Measurements from ENCODE around the gene HDAC8. TPM values are rescaled to one million over a fixed set of nuclear protein-coding genes. Genes with fewer than 3 reads are reported as not detected.

Gene HDAC8
- polyA plus RNA-seq, 1 donor from 2014 or later: 54.0 TPM

GRCh38 chrX:72299891-72300630 lies 272.6 kb downstream of the HDAC8 start:
- H3K27me3 ChIP-seq (ENCODE audit: insufficient read depth, low read depth, low read length): peaks cover 23% of the 10 kb centered on the region

GRCh38 chrX:72297953-72298730 lies 274.5 kb downstream of the HDAC8 start:
- peaks cover 4% of the 10 kb centered on the region for H3K27me3 ChIP-seq (ENCODE audit: insufficient read depth, low read depth, low read length)

More at GRCh38 chrX:72299891-72300630, 272.6 kb downstream of the HDAC8 start:
- no peaks in the 10 kb centered on the region for H3K9me3 ChIP-seq (ENCODE audit: low read length)
- no peak overlapping the region for H3K27ac ChIP-seq (ENCODE audit: low read length)
- no peaks in the 10 kb centered on the region for H3K9me2 ChIP-seq (ENCODE audit: insufficient read depth, low read length)
- TF ChIP-seq POLR2AphosphoS5 (IDR thresholded peaks at IDR 0.05): no peak
- TF ChIP-seq SMC3 (conservative IDR thresholded peaks at IDR 0.05; ENCODE audit: poor library complexity): no peak
- TF ChIP-seq MXI1 (conservative IDR thresholded peaks at IDR 0.05; ENCODE audit: poor library complexity, severe bottlenecking): no peak
- TF ChIP-seq CTCF (IDR thresholded peaks at IDR 0.05; ENCODE audit: poor library complexity, severe bottlenecking): no peak
- no peak for TF ChIP-seq EP300 (conservative IDR thresholded peaks at IDR 0.05; ENCODE audit: poor library complexity, severe bottlenecking)
- H3K4me3 ChIP-seq (ENCODE audit: low read length): no peak overlapping the region
- no peaks in the 10 kb centered on the region for H3K36me3 ChIP-seq (ENCODE audit: insufficient read depth, low read length)
- no peaks in the 10 kb centered on the region for H4K20me1 ChIP-seq (ENCODE audit: insufficient read depth)
- no peaks in the 10 kb centered on the region for H3K79me2 ChIP-seq (replicated peaks; ENCODE audit: insufficient read depth, low read length)
- no peaks in the 10 kb centered on the region for H3F3A ChIP-seq (ENCODE audit: insufficient read depth, low read length, poor library complexity, severe bottlenecking)
- no peak overlapping the region for H2AFZ ChIP-seq (ENCODE audit: low read depth, low read length)
- H3K4me2 ChIP-seq (ENCODE audit: low read length): no peak overlapping the region
- no peak overlapping the region for H3K9ac ChIP-seq (ENCODE audit: low read length)

More at GRCh38 chrX:72297953-72298730, 274.5 kb downstream of the HDAC8 start:
- no peaks in the 10 kb centered on the region for H3K9me2 ChIP-seq (ENCODE audit: insufficient read depth, low read length)
- no peaks in the 10 kb centered on the region for H3K79me2 ChIP-seq (replicated peaks; ENCODE audit: insufficient read depth, low read length)
- H3K4me3 ChIP-seq (ENCODE audit: low read length): no peak overlapping the region
- no peak overlapping the region for H3K27ac ChIP-seq (ENCODE audit: low read length)
- no peak overlapping the region for H3K9ac ChIP-seq (ENCODE audit: low read length)
- H3K9me3 ChIP-seq (ENCODE audit: low read length): no peaks in the 10 kb centered on the region
- no peaks in the 10 kb centered on the region for H3K36me3 ChIP-seq (ENCODE audit: insufficient read depth, low read length)
- no peaks in the 10 kb centered on the region for H3F3A ChIP-seq (ENCODE audit: insufficient read depth, low read length, poor library complexity, severe bottlenecking)
- no peak overlapping the region for H2AFZ ChIP-seq (ENCODE audit: low read depth, low read length)
- TF ChIP-seq REST (IDR thresholded peaks at IDR 0.05; ENCODE audit: borderline replicate concordance): no peak
- TF ChIP-seq TAF1 (IDR thresholded peaks at IDR 0.05; ENCODE audit: low read depth): no peak
- TF ChIP-seq CTCF (IDR thresholded peaks at IDR 0.05; ENCODE audit: poor library complexity, severe bottlenecking): no peak
- TF ChIP-seq EP300 (conservative IDR thresholded peaks at IDR 0.05; ENCODE audit: poor library complexity, severe bottlenecking): no peak
- TF ChIP-seq SMC3 (conservative IDR thresholded peaks at IDR 0.05; ENCODE audit: poor library complexity): no peak
- TF ChIP-seq RAD21 (conservative IDR thresholded peaks at IDR 0.05): no peak
- TF ChIP-seq POLR2AphosphoS5 (IDR thresholded peaks at IDR 0.05): no peak
- TF ChIP-seq MXI1 (conservative IDR thresholded peaks at IDR 0.05; ENCODE audit: poor library complexity, severe bottlenecking): no peak
- no peak for TF ChIP-seq EZH2 (IDR thresholded peaks at IDR 0.05; ENCODE audit: borderline replicate concordance, insufficient read depth, low read length, poor library complexity, severe bottlenecking)
- no peaks in the 10 kb centered on the region for H4K20me1 ChIP-seq (ENCODE audit: insufficient read depth)
- no peak overlapping the region for H3K4me2 ChIP-seq (ENCODE audit: low read length)

All from neural cell (in vitro differentiated cells).